Spleen (tissue), 7 donors: ENCODE measurements around the gene MYL6B.
A peak's percentile ranks its signal among the peaks of the same experiment; 100 is the strongest.

Experiments
- POLR2AphosphoS5 ChIP-seq, 3 donors: sonication (generic); formaldehyde crosslinking; IDR thresholded peaks; one replicate each; pipeline ENCODE4 v1.5.1; 2017; ENCODE audit warnings: antibody characterized with exemption in 3 of 3
- TF ChIP-seq, protein P1 (sequence below), 11 experiments: fragments of 200-600 bp in 7 of 11; fragments of 450-650 bp in 4 of 11; sonication (generic) in 4 of 11; IDR thresholded peaks in 8 of 11; conservative IDR thresholded peaks in 3 of 11; 1 replicate in 7 of 11; 2 replicates in 4 of 11; pipeline versions ENCODE4 v1.4.0 to v1.8.0; 2016 to 2021; ENCODE audit warnings: antibody characterized with exemption in 11 of 11, inconsistent platforms in 4 of 11, mild to moderate bottlenecking in 1 of 11
- donor health status: DM: no; HTN: no; CAD: no; lungs with moderate emphysema.
- donor health status: DM: no; HTN: no; CAD: no.
- donor health status: DM: no; HTN: no; CAD: no.

DNA sequence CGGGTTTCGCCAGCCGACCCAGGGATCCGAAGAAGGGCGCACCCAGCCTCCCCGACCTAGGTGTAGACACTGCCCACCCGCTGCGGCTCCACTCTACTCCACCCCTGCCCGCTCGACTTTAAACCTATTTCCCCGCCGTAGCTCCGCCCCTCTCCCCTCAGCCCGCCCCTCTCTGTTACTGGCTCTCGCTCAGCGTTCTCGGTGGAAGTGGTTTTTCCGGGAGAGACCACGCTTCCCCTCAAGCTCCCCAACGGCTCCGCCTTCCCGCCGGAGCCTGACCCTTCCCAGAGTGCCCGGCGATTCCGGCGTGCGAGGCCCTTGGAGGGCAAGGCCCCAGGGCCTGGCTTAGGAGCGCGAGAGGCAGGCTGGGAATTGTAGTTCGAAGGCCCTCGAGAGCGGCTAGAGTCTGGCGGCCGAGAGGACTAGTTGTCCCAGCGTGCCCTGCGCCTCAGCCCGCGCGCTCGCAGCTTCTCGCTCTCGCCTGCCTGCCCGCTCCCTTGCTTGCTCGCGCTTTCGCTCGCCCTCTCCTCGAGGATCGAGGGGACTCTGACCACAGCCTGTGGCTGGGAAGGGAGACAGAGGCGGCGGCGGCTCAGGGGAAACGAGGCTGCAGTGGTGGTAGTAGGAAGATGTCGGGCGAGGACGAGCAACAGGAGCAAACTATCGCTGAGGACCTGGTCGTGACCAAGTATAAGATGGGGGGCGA is 48.1 kb upstream of the MYL6B start, which contains the start of gene PA2G4:
- TF ChIP-seq, protein P1, sequence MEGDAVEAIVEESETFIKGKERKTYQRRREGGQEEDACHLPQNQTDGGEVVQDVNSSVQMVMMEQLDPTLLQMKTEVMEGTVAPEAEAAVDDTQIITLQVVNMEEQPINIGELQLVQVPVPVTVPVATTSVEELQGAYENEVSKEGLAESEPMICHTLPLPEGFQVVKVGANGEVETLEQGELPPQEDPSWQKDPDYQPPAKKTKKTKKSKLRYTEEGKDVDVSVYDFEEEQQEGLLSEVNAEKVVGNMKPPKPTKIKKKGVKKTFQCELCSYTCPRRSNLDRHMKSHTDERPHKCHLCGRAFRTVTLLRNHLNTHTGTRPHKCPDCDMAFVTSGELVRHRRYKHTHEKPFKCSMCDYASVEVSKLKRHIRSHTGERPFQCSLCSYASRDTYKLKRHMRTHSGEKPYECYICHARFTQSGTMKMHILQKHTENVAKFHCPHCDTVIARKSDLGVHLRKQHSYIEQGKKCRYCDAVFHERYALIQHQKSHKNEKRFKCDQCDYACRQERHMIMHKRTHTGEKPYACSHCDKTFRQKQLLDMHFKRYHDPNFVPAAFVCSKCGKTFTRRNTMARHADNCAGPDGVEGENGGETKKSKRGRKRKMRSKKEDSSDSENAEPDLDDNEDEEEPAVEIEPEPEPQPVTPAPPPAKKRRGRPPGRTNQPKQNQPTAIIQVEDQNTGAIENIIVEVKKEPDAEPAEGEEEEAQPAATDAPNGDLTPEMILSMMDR (IDR thresholded peaks at IDR 0.05 in 8 of 11, conservative IDR thresholded peaks at IDR 0.05 in 3 of 11), result peak in 2 of 11 experiments; percentile 15 to 19
- TF ChIP-seq POLR2AphosphoS5 (IDR thresholded peaks at IDR 0.05), result peak; percentile 99 to 100 (median 99)
